PC-9 (cell line): ENCODE data around the gene FHAD1. TPM values are rescaled to one million over a fixed set of nuclear protein-coding genes. Genes with fewer than 3 reads are reported as not detected.

Source experiments
- BruUV-seq: library from RNA; stranded (reverse); fragments of 400-500 nt; replicated peaks from 2 replicates; lab custom pipeline; 2021; lab: Mats Ljungman, UMichigan
- CTCF ChIA-PET: fragments of 300-600 bp; sonication (Branson Sonifier 250); formaldehyde crosslinking; loops from one replicate; lab custom pipeline; 2022; ENCODE audit warnings: antibody characterized with exemption; lab: Charles Lee
- POLR2A ChIA-PET: fragments of 300-600 bp; sonication (Branson Sonifier 250); formaldehyde crosslinking; loops from one replicate; lab custom pipeline; 2022; ENCODE audit warnings: antibody characterized with exemption; ENCODE audit not compliant: unreplicated experiment; lab: Charles Lee
- DNase-seq, 2 experiments: peaks; one replicate each; pipeline versions ENCODE4 v3.0.0 to v3.0.0-alpha.2; 2015 to 2022; ENCODE audit warnings: mixed read lengths in 1 of 2
- H2AFZ ChIP-seq: fragments of 200-600 bp; sonication (generic); 2 replicates; pipeline ENCODE4 v1.8.1; 2017; ENCODE audit warnings: antibody characterized with exemption
- H3F3A ChIP-seq: fragments of 200-600 bp; sonication (generic); 2 replicates; pipeline ENCODE4 v1.8.1; 2017; ENCODE audit warnings: antibody characterized with exemption, mild to moderate bottlenecking, low read depth; ENCODE audit not compliant: insufficient read depth
- H3K27ac ChIP-seq: fragments of 200-600 bp; sonication (generic); 2 replicates; pipeline ENCODE4 v1.6.1; 2016; ENCODE audit warnings: mixed run types
- H3K27me3 ChIP-seq: fragments of 200-600 bp; sonication (generic); 2 replicates; pipeline ENCODE4 v1.6.1; 2016; ENCODE audit warnings: low read depth, mixed run types; ENCODE audit not compliant: insufficient read depth
- H3K36me3 ChIP-seq: fragments of 200-600 bp; sonication (generic); 2 replicates; pipeline ENCODE4 v1.6.1; 2016; ENCODE audit warnings: low read depth, mixed run types
- H3K4me1 ChIP-seq: fragments of 200-600 bp; sonication (generic); replicated peaks from 2 replicates; pipeline ENCODE4 v1.6.1; 2016; ENCODE audit warnings: mixed run types; ENCODE audit not compliant: insufficient read depth
- H3K4me2 ChIP-seq: fragments of 200-600 bp; sonication (generic); 2 replicates; pipeline ENCODE4 v1.6.1; 2017; ENCODE audit warnings: mixed run types
- H3K4me3 ChIP-seq: fragments of 200-600 bp; sonication (generic); 2 replicates; pipeline ENCODE4 v1.6.1; 2016; ENCODE audit warnings: mixed run types
- H3K79me2 ChIP-seq: fragments of 200-600 bp; sonication (generic); 2 replicates; pipeline ENCODE4 v1.6.1; 2017; ENCODE audit warnings: low read depth, mixed run types
- H3K9me2 ChIP-seq: fragments of 200-600 bp; sonication (generic); 2 replicates; pipeline ENCODE4 v1.8.1; 2017; ENCODE audit warnings: mild to moderate bottlenecking; ENCODE audit not compliant: insufficient read depth
- H3K9me3 ChIP-seq: fragments of 200-600 bp; sonication (generic); 2 replicates; pipeline ENCODE4 v1.8.1; 2016; ENCODE audit warnings: low read depth; ENCODE audit not compliant: insufficient read depth
- H4K20me1 ChIP-seq: fragments of 200-600 bp; sonication (generic); 2 replicates; pipeline ENCODE4 v1.8.1; 2017; ENCODE audit not compliant: insufficient read depth
- EZH2 ChIP-seq: fragments of 200-600 bp; sonication (generic); IDR thresholded peaks from 2 replicates; pipeline ENCODE4 v1.8.0; 2017; ENCODE audit warnings: antibody characterized with exemption, low read depth
- intact Hi-C: fragments of 100-400 bp; cut with micrococcal nuclease; formaldehyde crosslinking; loops from one replicate; pipeline ENCODE4 v1.10.0; 2022; ENCODE audit not compliant: unreplicated experiment
- total RNA-seq: library from RNA; stranded (reverse); gene quantifications from 2 replicates; pipeline ENCODE4 v1.2.3, GENCODE V29; 2021
- TF ChIP-seq, protein P1 (sequence below): fragments of 200-600 bp; sonication (generic); conservative IDR thresholded peaks from 2 replicates; pipeline ENCODE4 v1.6.1; 2017; ENCODE audit warnings: mixed run types, antibody characterized with exemption, mild to moderate bottlenecking, moderate library complexity

FHAD1 gene
- total RNA-seq, 1 experiment from 2014 or later = 6.9 TPM

DNA sequence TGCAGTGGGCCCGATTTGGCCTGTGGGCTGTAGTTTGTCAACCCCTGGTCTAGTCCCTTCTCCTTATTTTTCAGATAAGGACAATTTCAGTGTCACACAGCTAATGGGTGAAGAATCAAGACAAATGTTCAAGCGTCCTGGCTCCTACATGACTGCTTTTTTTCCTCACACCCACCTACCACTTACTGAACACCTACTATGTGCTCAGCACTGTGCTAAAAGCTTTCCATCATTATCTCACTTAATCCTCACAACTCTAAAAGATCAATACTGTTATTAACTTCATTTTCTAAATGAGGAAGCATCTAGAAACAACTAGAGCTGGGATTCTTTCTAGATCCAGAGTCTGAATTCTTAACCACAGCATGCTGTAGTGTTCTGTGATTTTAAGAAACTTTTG is 94.2 kb downstream of the FHAD1 start:
- no peaks in the 10 kb centered on the region for H3K27me3 ChIP-seq
- H3K9me3 ChIP-seq = no peaks in the 10 kb centered on the region
- no peak overlapping the region for H3K4me3 ChIP-seq
- H4K20me1 ChIP-seq = no peaks in the 10 kb centered on the region
- CTCF ChIA-PET = no interaction called here
- no peaks in the 10 kb centered on the region for H3K9me2 ChIP-seq
- intact Hi-C loops = no loop called here
- peak overlapping the region; percentile 53; the same call in 1 of the 2 replicates for H2AFZ ChIP-seq
- peaks cover 47% of the 10 kb centered on the region for H3F3A ChIP-seq
- TF ChIP-seq, protein P1, sequence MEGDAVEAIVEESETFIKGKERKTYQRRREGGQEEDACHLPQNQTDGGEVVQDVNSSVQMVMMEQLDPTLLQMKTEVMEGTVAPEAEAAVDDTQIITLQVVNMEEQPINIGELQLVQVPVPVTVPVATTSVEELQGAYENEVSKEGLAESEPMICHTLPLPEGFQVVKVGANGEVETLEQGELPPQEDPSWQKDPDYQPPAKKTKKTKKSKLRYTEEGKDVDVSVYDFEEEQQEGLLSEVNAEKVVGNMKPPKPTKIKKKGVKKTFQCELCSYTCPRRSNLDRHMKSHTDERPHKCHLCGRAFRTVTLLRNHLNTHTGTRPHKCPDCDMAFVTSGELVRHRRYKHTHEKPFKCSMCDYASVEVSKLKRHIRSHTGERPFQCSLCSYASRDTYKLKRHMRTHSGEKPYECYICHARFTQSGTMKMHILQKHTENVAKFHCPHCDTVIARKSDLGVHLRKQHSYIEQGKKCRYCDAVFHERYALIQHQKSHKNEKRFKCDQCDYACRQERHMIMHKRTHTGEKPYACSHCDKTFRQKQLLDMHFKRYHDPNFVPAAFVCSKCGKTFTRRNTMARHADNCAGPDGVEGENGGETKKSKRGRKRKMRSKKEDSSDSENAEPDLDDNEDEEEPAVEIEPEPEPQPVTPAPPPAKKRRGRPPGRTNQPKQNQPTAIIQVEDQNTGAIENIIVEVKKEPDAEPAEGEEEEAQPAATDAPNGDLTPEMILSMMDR = no peak
- TF ChIP-seq EZH2 = no peak
- no peaks in the 10 kb centered on the region for H3K79me2 ChIP-seq
- H3K4me1 ChIP-seq = peaks cover 68% of the 10 kb centered on the region
- peak overlapping the region; percentile 80 for H3K27ac ChIP-seq
- H3K36me3 ChIP-seq = no peaks in the 10 kb centered on the region
- peak overlapping the region; percentile 79 for H3K4me2 ChIP-seq
- no peak for DNase-seq
- no TSS peak for BruUV-seq
- POLR2A ChIA-PET = interaction anchor here (0.7 kb wide), 1 partner anchor 15 kb away, joined by 9 read pairs; no protein-coding TSS in a partner anchor

DNA sequence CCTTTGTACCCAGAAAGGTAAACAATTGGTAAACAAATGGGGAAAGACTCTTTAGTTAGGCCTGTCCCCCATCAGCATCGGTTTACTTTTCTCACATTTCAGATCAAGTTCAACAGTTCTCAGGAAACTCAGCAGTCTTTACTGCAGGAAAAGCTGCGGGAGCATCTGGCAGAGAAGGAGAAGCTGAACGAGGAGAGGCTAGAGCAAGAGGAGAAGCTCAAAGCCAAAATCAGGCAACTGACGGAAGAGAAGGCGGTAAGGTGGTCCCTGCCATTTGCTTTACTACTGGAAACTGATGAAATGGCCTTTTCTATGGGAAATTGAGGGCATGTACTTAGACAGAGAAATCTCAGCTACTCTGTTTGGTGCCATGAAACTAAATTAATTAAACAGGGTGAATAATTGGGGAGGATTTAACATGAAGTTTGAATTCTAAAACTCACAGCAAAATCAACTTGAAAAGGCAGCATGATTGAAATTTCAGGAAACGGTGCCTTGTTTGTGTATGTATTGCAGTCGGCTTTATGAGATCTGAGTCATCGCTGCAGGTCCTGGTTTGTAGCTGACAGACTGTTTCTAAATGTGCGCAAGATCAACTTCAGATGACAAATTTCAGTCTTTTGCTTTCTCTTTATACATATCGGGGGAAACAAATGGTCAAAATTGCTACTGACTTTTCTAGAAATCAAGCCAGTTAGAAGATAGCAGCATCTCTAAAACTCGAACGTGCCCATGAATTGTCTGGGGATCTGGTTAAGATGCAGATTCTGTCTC is 94.8 kb downstream of the FHAD1 start:
- no peaks in the 10 kb centered on the region for H3K9me2 ChIP-seq
- peak overlapping the region; percentile 19; the same call in 1 of the 2 replicates for H3K4me3 ChIP-seq
- H3K9me3 ChIP-seq = no peaks in the 10 kb centered on the region
- ChIA-PET CTCF (no interaction called here), POLR2A (interaction anchor here (0.7 kb wide), 1 partner anchor 14 kb away, joined by 9 read pairs; no protein-coding TSS in a partner anchor)
- peak overlapping the region; percentile 53; the same call in 1 of the 2 replicates for H2AFZ ChIP-seq
- no TSS peak for BruUV-seq
- DNase-seq = peak in 1 of 2 experiments; percentile 57
- H3F3A ChIP-seq = peaks cover 53% of the 10 kb centered on the region
- intact Hi-C loops = no loop called here
- peak overlapping the region; percentile 80 for H3K27ac ChIP-seq
- no peak for TF ChIP-seq EZH2
- TF ChIP-seq, protein P1 = no peak
- H4K20me1 ChIP-seq = no peaks in the 10 kb centered on the region
- H3K79me2 ChIP-seq = no peaks in the 10 kb centered on the region
- peak overlapping the region; percentile 79 for H3K4me2 ChIP-seq
- H3K4me1 ChIP-seq = peaks cover 74% of the 10 kb centered on the region
- H3K36me3 ChIP-seq = no peaks in the 10 kb centered on the region
- no peaks in the 10 kb centered on the region for H3K27me3 ChIP-seq

DNA sequence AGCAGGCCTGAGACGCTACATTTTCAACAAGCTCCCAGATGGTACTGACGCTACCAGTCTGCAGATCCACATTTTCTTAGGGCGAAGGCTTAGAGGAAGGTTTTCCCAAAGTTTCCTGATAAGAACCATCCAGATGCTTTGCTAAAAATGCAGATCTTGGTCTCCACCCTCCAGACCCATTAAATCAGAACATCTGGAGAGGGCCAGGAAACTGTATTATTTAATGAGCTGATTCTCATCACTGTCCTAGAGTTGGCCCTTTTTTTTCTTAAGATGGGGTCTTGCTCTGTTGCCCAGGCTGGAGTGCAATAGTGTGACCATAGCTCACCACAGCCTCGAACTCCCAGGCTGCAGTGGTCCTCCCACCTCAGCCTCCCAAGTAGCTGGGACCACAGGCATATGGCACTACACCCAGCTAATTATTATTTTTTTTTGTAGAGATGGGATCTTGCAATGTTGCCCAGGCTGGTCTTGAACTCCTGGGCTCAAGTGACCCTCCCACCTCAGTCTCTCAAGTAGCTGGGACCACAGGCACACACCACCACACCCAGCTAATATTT is 95.5 kb downstream of the FHAD1 start:
- Histone ChIP-seq H3K9me2 (no peaks in the 10 kb centered on the region), H3K79me2 (no peaks in the 10 kb centered on the region), H3K27ac (peak overlapping the region; percentile 80), H3K36me3 (no peaks in the 10 kb centered on the region), H3K4me3 (peak overlapping the region; percentile 19; the same call in 1 of the 2 replicates), H3K4me1 (peaks cover 77% of the 10 kb centered on the region), H3F3A (peaks cover 59% of the 10 kb centered on the region), H3K27me3 (no peaks in the 10 kb centered on the region), H2AFZ (no peak overlapping the region), H4K20me1 (no peaks in the 10 kb centered on the region), H3K9me3 (no peaks in the 10 kb centered on the region), H3K4me2 (peak overlapping the region; percentile 79)
- no peak for DNase-seq
- intact Hi-C loops = no loop called here
- POLR2A ChIA-PET = interaction anchor here (0.6 kb wide), 1 partner anchor 81 kb away, joined by 6 read pairs; no protein-coding TSS in a partner anchor
- CTCF ChIA-PET = no interaction called here
- BruUV-seq = no TSS peak
- TF ChIP-seq, protein P1 = no peak
